ENCODE data around the gene TUBB2B. TPM values are rescaled to one million over a fixed set of nuclear protein-coding genes. Genes with fewer than 3 reads are reported as not detected.

TUBB2B gene
- total RNA-seq, 2 donors from 2014 or later: 253 to 304 TPM

- Histone ChIP-seq H3K4me3 (ENCODE audit: low read length) (no peak overlapping the region), H3K27me3 (ENCODE audit: control insufficient read depth, insufficient read depth, low read length, poor library complexity, severe bottlenecking) (no peaks in the 10 kb centered on the region), H3K27ac (ENCODE audit: low read depth, low read length) (no peak overlapping the region), H3K9me3 (ENCODE audit: control insufficient read depth, low read length) (no peaks in the 10 kb centered on the region), H3K9ac (ENCODE audit: extremely low read depth, low read length, poor library complexity, severe bottlenecking) (no peak overlapping the region), H3K4me1 (ENCODE audit: control insufficient read depth, insufficient read depth, low read length) (peaks cover under 1% of the 10 kb centered on the region), H3K36me3 (ENCODE audit: control insufficient read depth, insufficient read depth, low read length) (peaks cover 14% of the 10 kb centered on the region)
- WGBS, 2 experiments (ENCODE audit: insufficient coverage in 1 of 2, insufficient read length in 1 of 2): 91 to 92% methylated on average over 14 to 20 of the region's 20 CpGs
- peaks cover 30% of the 10 kb centered on the region for H3K36me3 Mint-ChIP-seq (ENCODE audit: low read depth)
- H3K4me1 Mint-ChIP-seq: peaks cover 1% of the 10 kb centered on the region
- no peak for DNase-seq
- H3K27me3 Mint-ChIP-seq (ENCODE audit: insufficient read depth): no peaks in the 10 kb centered on the region
- peak overlapping the region; percentile 48 for H3K27ac Mint-ChIP-seq
- TF ChIP-seq CTCF (conservative IDR thresholded peaks at IDR 0.05): no peak
- no peaks in the 10 kb centered on the region for H3K9me3 Mint-ChIP-seq
- no peak overlapping the region for H3K4me3 Mint-ChIP-seq
These were observed 49.0 kb upstream of the TUBB2B start for GRCh38 chr6:3276174-3277167.

DNA sequence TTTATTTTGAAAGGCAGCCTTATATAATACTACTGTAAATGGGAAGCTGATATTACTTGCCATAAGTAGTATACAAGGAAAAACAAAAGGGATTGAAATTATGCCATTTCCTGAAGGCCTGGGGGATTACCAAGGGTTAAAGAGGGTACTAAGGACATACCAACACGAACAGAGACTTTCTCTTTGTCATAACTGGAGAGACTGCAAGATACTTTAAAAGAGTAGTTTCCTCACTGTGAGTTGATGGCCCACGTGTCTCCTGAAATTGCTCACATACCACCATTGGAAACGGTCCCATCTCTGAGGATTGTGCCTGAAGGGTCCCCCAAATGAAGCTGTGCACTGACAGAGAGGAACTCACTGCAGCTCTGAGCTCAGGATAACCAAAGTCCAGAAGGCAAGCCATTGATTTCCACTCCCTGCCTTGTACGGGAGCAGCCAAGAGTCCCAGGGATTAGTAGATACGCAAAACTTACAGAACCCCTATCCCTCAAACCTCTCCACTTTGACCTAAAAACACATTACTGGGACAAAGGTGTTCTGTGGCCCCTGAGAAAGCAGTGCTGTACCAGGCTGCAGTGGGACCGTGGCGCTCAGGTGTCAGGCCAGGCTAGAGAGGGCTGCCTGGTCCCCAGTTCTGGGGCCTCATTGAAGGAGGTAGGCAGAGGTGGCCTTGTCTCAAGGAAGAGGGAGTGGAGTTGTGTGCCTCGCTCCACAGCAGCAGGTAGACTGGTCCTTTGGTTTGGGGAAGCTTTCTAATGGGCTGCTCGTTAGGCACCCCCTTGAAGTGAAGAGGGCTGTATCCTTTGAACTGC lies 46.5 kb upstream of the TUBB2B start:
- 92 to 98% methylated on average over 6 to 9 of the region's 9 CpGs for WGBS, 2 experiments (ENCODE audit: insufficient coverage in 1 of 2, insufficient read length in 1 of 2)
- H3K4me1 ChIP-seq (ENCODE audit: control insufficient read depth, insufficient read depth, low read length): no peaks in the 10 kb centered on the region
- no peak for TF ChIP-seq CTCF (conservative IDR thresholded peaks at IDR 0.05)
- H3K27me3 ChIP-seq (ENCODE audit: control insufficient read depth, insufficient read depth, low read length, poor library complexity, severe bottlenecking): no peaks in the 10 kb centered on the region
- no peaks in the 10 kb centered on the region for H3K9me3 ChIP-seq (ENCODE audit: control insufficient read depth, low read length)
- no peak overlapping the region for H3K4me3 ChIP-seq (ENCODE audit: low read length)
- no peak overlapping the region for H3K9ac ChIP-seq (ENCODE audit: extremely low read depth, low read length, poor library complexity, severe bottlenecking)
- Mint-ChIP-seq H3K4me1 (peaks cover 7% of the 10 kb centered on the region), H3K9me3 (no peaks in the 10 kb centered on the region), H3K36me3 (ENCODE audit: low read depth) (peaks cover 41% of the 10 kb centered on the region), H3K27ac (no peak overlapping the region), H3K27me3 (ENCODE audit: insufficient read depth) (no peaks in the 10 kb centered on the region), H3K4me3 (no peak overlapping the region)
- DNase-seq: no peak
- H3K36me3 ChIP-seq (ENCODE audit: control insufficient read depth, insufficient read depth, low read length): peaks cover 19% of the 10 kb centered on the region
- no peak overlapping the region for H3K27ac ChIP-seq (ENCODE audit: low read depth, low read length)

- Mint-ChIP-seq H3K4me1 (peaks cover 7% of the 10 kb centered on the region), H3K36me3 (ENCODE audit: low read depth) (peaks cover 48% of the 10 kb centered on the region), H3K27ac (no peak overlapping the region), H3K27me3 (ENCODE audit: insufficient read depth) (no peaks in the 10 kb centered on the region), H3K9me3 (no peaks in the 10 kb centered on the region), H3K4me3 (no peak overlapping the region)
- no peak for TF ChIP-seq CTCF (conservative IDR thresholded peaks at IDR 0.05)
- no peak overlapping the region for H3K27ac ChIP-seq (ENCODE audit: low read depth, low read length)
- H3K9ac ChIP-seq (ENCODE audit: extremely low read depth, low read length, poor library complexity, severe bottlenecking): no peak overlapping the region
- no peak for DNase-seq
- H3K4me3 ChIP-seq (ENCODE audit: low read length): no peak overlapping the region
- H3K27me3 ChIP-seq (ENCODE audit: control insufficient read depth, insufficient read depth, low read length, poor library complexity, severe bottlenecking): no peaks in the 10 kb centered on the region
- no peaks in the 10 kb centered on the region for H3K9me3 ChIP-seq (ENCODE audit: control insufficient read depth, low read length)
- no peaks in the 10 kb centered on the region for H3K4me1 ChIP-seq (ENCODE audit: control insufficient read depth, insufficient read depth, low read length)
- peaks cover 19% of the 10 kb centered on the region for H3K36me3 ChIP-seq (ENCODE audit: control insufficient read depth, insufficient read depth, low read length)
- 96 to 99% methylated on average over 24 to 32 of the region's 32 CpGs for WGBS, 2 experiments (ENCODE audit: insufficient coverage in 1 of 2, insufficient read length in 1 of 2)
These were observed 45.6 kb upstream of the TUBB2B start for GRCh38 chr6:3272911-3273547.
